H1 (cell line): ENCODE data around the gene RPTOR. TPM values are rescaled to one million over a fixed set of nuclear protein-coding genes. Genes with fewer than 3 reads are reported as not detected.

Source experiments
- ASH2L ChIP-seq: fragments of 200-600, 300-600 bp; sonication (generic); IDR thresholded peaks from one replicate; pipeline ENCODE4 v1.7.1; 2017; ENCODE audit warnings: low read length
- CTBP2 ChIP-seq: IDR thresholded peaks from 2 replicates; pipeline ENCODE4 v1.7.0; 2011; ENCODE audit warnings: borderline replicate concordance, mild to moderate bottlenecking, moderate library complexity, mixed read lengths, low read length; ENCODE audit not compliant: insufficient read depth, insufficient read length
- SAP30 ChIP-seq: fragments of 300-600 bp; sonication (generic); IDR thresholded peaks from 2 replicates; pipeline ENCODE4 v1.7.1; 2012; ENCODE audit warnings: low read length, moderate library complexity, mild to moderate bottlenecking, inconsistent platforms; ENCODE audit not compliant: insufficient read depth, insufficient replicate concordance
- TBP ChIP-seq: IDR thresholded peaks from 2 replicates; pipeline ENCODE4 v1.6.1; 2011; ENCODE audit warnings: low read depth, low read length, improper control_type of control experiment
- polyA plus RNA-seq, 7 experiments: library from polyadenylated mRNA; depleted of rRNA in 3 of 7; stranded (reverse) in 5 of 7; unstranded in 2 of 7; fragments of >200 nt in 5 of 7; fragments of 200-250 nt in 2 of 7; gene quantifications; 1 replicate in 5 of 7; 2 replicates in 1 of 7; 4 replicates in 1 of 7; pipeline versions ENCODE4 v1.2.1 to v1.2.3, GENCODE V29; 2011 to 2013; ENCODE audit warnings: missing spikeins in 2 of 7, mixed read lengths in 2 of 7
- total RNA-seq: library from RNA; stranded (reverse); fragmentation: NEBNext Ultra II Directional; extraction: Animal tissue kit (Norgen Biotek cat#: 25700); gene quantifications from 2 replicates; pipeline ENCODE4 v1.2.1, GENCODE V29; 2021
- TF ChIP-seq, protein P1 (sequence below), 3 experiments: IDR thresholded peaks; 1 replicate in 2 of 3; 2 replicates in 1 of 3; pipeline versions ENCODE4 v1.5.1 to v1.6.1; 2011; ENCODE audit warnings: low read length in 3 of 3, mild to moderate bottlenecking in 3 of 3, inconsistent platforms in 2 of 3, low read depth in 1 of 3, moderate library complexity in 1 of 3; ENCODE audit not compliant: insufficient read depth in 1 of 3; ENCODE audit errors: control extremely low read depth in 1 of 3

RPTOR gene
- total and polyA plus RNA-seq, 2 of the 8 experiments (the other 6 are each of a cell fraction or from before 2014, with no cell fraction given), result 6.9 to 28.7 TPM

DNA sequence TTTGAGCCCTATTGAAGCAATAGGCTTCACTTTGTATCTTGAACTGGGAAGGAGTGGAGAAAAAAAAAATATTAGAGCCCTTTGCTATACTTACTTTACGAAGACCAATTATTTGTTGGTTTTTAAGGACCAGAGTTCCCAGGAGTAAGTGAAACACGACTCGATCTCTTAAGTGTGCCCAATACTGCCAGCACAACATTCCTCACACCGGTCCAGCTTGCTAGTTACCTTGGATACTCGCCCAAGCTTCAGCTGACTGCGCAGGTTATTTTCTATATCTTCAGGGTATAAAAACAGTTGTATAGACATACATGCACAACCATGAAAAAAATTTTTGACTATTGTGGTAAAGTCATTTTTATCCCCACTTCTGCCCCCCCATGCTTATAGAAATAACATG lies 72.1 kb downstream of the RPTOR start (continued):
- TF ChIP-seq, protein P1, sequence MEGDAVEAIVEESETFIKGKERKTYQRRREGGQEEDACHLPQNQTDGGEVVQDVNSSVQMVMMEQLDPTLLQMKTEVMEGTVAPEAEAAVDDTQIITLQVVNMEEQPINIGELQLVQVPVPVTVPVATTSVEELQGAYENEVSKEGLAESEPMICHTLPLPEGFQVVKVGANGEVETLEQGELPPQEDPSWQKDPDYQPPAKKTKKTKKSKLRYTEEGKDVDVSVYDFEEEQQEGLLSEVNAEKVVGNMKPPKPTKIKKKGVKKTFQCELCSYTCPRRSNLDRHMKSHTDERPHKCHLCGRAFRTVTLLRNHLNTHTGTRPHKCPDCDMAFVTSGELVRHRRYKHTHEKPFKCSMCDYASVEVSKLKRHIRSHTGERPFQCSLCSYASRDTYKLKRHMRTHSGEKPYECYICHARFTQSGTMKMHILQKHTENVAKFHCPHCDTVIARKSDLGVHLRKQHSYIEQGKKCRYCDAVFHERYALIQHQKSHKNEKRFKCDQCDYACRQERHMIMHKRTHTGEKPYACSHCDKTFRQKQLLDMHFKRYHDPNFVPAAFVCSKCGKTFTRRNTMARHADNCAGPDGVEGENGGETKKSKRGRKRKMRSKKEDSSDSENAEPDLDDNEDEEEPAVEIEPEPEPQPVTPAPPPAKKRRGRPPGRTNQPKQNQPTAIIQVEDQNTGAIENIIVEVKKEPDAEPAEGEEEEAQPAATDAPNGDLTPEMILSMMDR (IDR thresholded peaks at IDR 0.05; ENCODE audit: control extremely low read depth in 1 of 3, insufficient read depth in 1 of 3, low read depth in 1 of 3, low read length in 3 of 3), result no peak
- TF ChIP-seq ASH2L (no peak), TBP (no peak), CTBP2 (no peak), SAP30 (no peak)
